CD4-positive, CD25-positive, alpha-beta regulatory T cell (primary cell): ENCODE results near the gene E2F6. TPM values are rescaled to one million over a fixed set of nuclear protein-coding genes. Genes with fewer than 3 reads are reported as not detected.
"Not testable (repeated sequence)": the region's sequence is repeated elsewhere in the genome, so short reads cannot be mapped to it uniquely, and the experiment has no call there.

Source experiments
- ATAC-seq, 2 donors: fragments of 150-1000 bp; cut with Tn5 transposase; one replicate each; pipeline ENCODE4 v1.10.0; 2021; ENCODE audit warnings: low read depth in 2 of 2, moderate number of reproducible peaks in 2 of 2, moderate library complexity in 1 of 2
- DNase-seq, 3 donors: peaks; one replicate each; pipeline versions ENCODE4 v3.0.0 to v3.0.0-alpha.2; 2012 to 2022; ENCODE audit warnings: mixed read lengths in 1 of 3
- H3K27ac ChIP-seq: one replicate; pipeline ENCODE4 v1.7.0; 2013; ENCODE audit warnings: mild to moderate bottlenecking, low read length; ENCODE audit not compliant: insufficient read depth, poor library complexity, severe bottlenecking
- H3K27me3 ChIP-seq: one replicate; pipeline ENCODE4 v1.7.0; 2013; ENCODE audit warnings: low read length; ENCODE audit not compliant: control insufficient read depth, insufficient read depth
- H3K36me3 ChIP-seq: one replicate; pipeline ENCODE4 v1.7.0; 2013; ENCODE audit warnings: mild to moderate bottlenecking, low read length, moderate library complexity; ENCODE audit not compliant: control insufficient read depth, insufficient read depth
- H3K4me1 ChIP-seq: 2 replicates; pipeline ENCODE4 v1.7.0; 2013; ENCODE audit warnings: mild to moderate bottlenecking, low read length; ENCODE audit not compliant: insufficient read depth, control insufficient read depth, poor library complexity, severe bottlenecking
- H3K4me3 ChIP-seq: one replicate; pipeline ENCODE4 v1.7.0; 2013; ENCODE audit warnings: low read depth, mild to moderate bottlenecking, low read length, moderate library complexity
- H3K9me3 ChIP-seq, 2 experiments: 1 replicate in 1 of 2; 2 replicates in 1 of 2; pipeline ENCODE4 v1.7.0; 2013; ENCODE audit warnings: low read length in 2 of 2, mild to moderate bottlenecking in 1 of 2, moderate library complexity in 1 of 2; ENCODE audit not compliant: control insufficient read depth in 2 of 2
- H3K27ac Mint-ChIP-seq, 3 donors: one replicate each; pipeline ENCODE4 v1.8.0; 2020 to 2022; ENCODE audit warnings: mild to moderate bottlenecking in 3 of 3, mixed read lengths in 3 of 3, moderate library complexity in 2 of 3
- H3K27me3 Mint-ChIP-seq: one replicate; pipeline ENCODE4 v1.8.0; 2022; ENCODE audit warnings: mild to moderate bottlenecking, mixed read lengths
- H3K36me3 Mint-ChIP-seq: one replicate; pipeline ENCODE4 v1.8.0; 2020; ENCODE audit warnings: mixed read lengths
- H3K4me1 Mint-ChIP-seq, 4 donors: one replicate each; pipeline ENCODE4 v1.8.0; 2020 to 2022; ENCODE audit warnings: mixed read lengths in 4 of 4, mild to moderate bottlenecking in 1 of 4
- H3K4me3 Mint-ChIP-seq, 4 donors: one replicate each; pipeline ENCODE4 v1.8.0; 2020 to 2022; ENCODE audit warnings: mild to moderate bottlenecking in 4 of 4, mixed read lengths in 4 of 4, moderate library complexity in 3 of 4
- H3K9me3 Mint-ChIP-seq, 7 donors: one replicate each; pipeline ENCODE4 v1.8.0; 2020 to 2022; ENCODE audit warnings: mixed read lengths in 7 of 7, mild to moderate bottlenecking in 3 of 7, moderate library complexity in 2 of 7
- polyA plus RNA-seq, 4 donors: library from polyadenylated mRNA; unstranded; fragments of 300-500 nt; fragmentation: Illumina TruSeq; gene quantifications; one replicate each; pipeline ENCODE4 v1.2.3, GENCODE V29; 2021
- total RNA-seq: library from RNA; stranded (reverse); gene quantifications from one replicate; pipeline ENCODE4 v1.2.3, GENCODE V29; 2022

The E2F6 gene
- total and polyA plus RNA-seq, 5 donors from 2014 or later, result 1.7 to 6.7 (median 3.7) TPM

GRCh38 chr2:11410101-11410500 lies 55.9 kb downstream of the E2F6 start:
- peaks cover 32% of the 10 kb centered on the region for H3K27me3 Mint-ChIP-seq

DNA sequence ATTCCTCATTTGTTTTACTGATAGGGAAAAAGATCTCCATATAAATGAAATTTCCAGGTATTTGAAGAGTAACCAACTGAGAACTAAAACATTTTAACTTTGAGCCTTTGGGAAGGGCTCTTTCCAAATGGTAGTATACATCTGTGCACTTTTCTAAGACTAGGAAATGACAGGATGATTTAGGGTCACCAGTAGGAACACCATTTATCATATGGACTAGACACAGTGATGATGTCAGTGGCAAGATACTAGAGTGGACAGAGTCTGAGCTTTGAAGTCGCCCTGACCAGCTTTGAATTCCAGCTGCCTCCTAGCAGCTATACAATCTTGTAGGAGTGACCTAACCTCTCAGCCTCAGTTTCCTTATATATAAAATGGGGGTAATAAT lies 56.4 kb downstream of the E2F6 start:
- Histone ChIP-seq H3K27me3 (peaks cover 12% of the 10 kb centered on the region), H3K27ac (no peak overlapping the region), H3K9me3 (no peaks in the 10 kb centered on the region), H3K4me3 (no peak overlapping the region), H3K36me3 (no peaks in the 10 kb centered on the region), H3K4me1 (no peaks in the 10 kb centered on the region)
- Mint-ChIP-seq H3K9me3 (peaks cover 0 to 2% (median 0%) of the 10 kb centered on the region in 7 donors), H3K27me3 (peaks cover 32% of the 10 kb centered on the region), H3K36me3 (no peaks in the 10 kb centered on the region), H3K4me1 (no peaks in the 10 kb centered on the region), H3K27ac (no peak overlapping the region), H3K4me3 (no peak overlapping the region)
- ATAC-seq (no peak), DNase-seq (no peak)

More at GRCh38 chr2:11410101-11410500, 55.9 kb downstream of the E2F6 start:
- H3K4me1 ChIP-seq, result no peaks in the 10 kb centered on the region
- Mint-ChIP-seq H3K4me3 (no peak overlapping the region), H3K27ac (no peak overlapping the region), H3K9me3 (peaks cover 0 to 2% (median 0%) of the 10 kb centered on the region in 7 donors), H3K36me3 (no peaks in the 10 kb centered on the region), H3K4me1 (no peaks in the 10 kb centered on the region)
- no peak for DNase-seq
- H3K36me3 ChIP-seq, result no peaks in the 10 kb centered on the region
- H3K4me3 ChIP-seq, result no peak overlapping the region
- H3K27ac ChIP-seq, result no peak overlapping the region
- H3K27me3 ChIP-seq, result peaks cover 12% of the 10 kb centered on the region
- no peaks in the 10 kb centered on the region for H3K9me3 ChIP-seq
- no peak for ATAC-seq

DNA sequence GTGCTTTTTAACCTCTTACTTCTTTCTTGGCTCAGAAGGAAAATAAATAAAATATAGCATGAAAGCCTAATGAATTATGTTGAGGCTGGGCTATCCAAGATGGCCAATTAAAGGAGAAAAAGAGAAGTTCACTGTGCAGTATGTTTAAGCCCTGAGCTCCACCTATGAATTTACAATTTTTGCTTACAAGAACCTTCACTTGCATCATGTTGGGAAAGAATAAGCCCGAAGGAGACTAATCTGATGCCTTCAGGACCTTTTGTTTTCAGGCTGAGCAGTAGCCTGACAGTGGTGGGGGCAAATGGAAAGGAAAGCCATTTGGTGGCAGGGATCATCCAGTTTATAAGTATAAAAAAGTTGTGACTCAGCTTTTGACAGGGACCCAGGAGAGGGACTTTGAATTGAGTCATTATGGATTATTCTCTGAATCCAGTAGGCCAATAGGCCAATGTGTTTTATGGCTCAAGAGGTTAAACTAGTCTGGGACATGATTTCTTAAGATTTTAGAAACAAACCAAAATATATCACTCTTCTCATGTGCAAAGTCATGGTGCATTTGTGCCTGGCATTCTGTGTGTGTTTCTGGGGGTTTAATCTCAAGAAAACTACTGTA lies 56.9 kb downstream of the E2F6 start:
- no peak overlapping the region for H3K27ac Mint-ChIP-seq
- ATAC-seq, result no peak
- H3K9me3 Mint-ChIP-seq, result peaks cover 0 to under 1% (median 0%) of the 10 kb centered on the region in 7 donors
- H3K36me3 ChIP-seq, result no peaks in the 10 kb centered on the region
- H3K4me3 ChIP-seq, result no peak overlapping the region
- H3K27ac ChIP-seq, result no peak overlapping the region
- no peaks in the 10 kb centered on the region for H3K4me1 ChIP-seq
- H3K4me1 Mint-ChIP-seq, result no peaks in the 10 kb centered on the region
- H3K27me3 ChIP-seq, result peaks cover 12% of the 10 kb centered on the region
- H3K9me3 ChIP-seq, result no peaks in the 10 kb centered on the region
- peaks cover 32% of the 10 kb centered on the region for H3K27me3 Mint-ChIP-seq
- no peaks in the 10 kb centered on the region for H3K36me3 Mint-ChIP-seq
- no peak for DNase-seq
- H3K4me3 Mint-ChIP-seq, result no peak overlapping the region

DNA sequence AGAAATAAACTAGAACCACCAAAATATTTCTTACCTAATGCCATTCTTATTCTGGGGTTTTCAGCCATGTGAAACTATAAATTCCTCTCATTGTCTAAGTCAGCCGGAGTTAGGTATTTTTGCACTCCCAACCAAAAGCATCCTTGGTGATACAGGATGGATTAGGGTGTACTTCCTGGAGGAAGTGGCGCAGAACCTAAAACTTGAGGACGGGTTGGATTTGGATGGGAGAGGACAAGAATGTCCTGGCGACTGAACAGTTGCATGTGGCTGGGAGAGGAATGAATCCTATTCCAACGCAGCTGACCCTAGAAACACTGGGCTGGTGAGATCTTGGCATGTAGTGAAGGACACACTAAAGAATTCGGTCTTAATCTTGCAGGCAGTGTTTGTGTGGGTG lies 58.5 kb downstream of the E2F6 start:
- Histone ChIP-seq H3K4me1 (no peaks in the 10 kb centered on the region), H3K36me3 (no peaks in the 10 kb centered on the region), H3K27me3 (peaks cover 6% of the 10 kb centered on the region), H3K4me3 (no peak overlapping the region), H3K9me3 (no peaks in the 10 kb centered on the region), H3K27ac (no peak overlapping the region)
- DNase-seq, result no peak
- Mint-ChIP-seq H3K4me3 (no peak overlapping the region), H3K27me3 (peaks cover 23% of the 10 kb centered on the region), H3K4me1 (no peaks in the 10 kb centered on the region), H3K9me3 (no peaks in the 10 kb centered on the region), H3K36me3 (no peaks in the 10 kb centered on the region), H3K27ac (no peak overlapping the region)
- no peak for ATAC-seq

DNA sequence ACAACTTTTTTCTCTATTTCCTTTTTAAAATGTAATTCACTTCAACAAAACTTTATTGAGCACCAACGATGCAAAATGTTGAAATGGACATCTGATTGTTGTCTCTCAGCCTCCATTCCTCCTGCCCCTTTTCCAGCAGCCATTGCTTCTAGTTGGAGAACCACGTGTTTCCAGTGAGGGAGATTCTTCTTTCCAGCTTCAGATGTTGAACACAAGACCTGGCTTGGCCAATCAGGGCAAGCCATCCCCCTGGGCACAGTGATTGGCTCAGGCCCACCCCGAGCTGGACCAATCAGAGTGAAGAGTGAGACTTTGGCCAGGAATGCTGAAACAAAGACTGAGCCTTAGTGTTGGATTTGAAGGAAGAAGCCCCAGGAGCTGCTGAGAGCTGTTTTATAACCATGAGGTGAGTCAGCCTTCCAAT lies 59.0 kb downstream of the E2F6 start:
- ATAC-seq (no peak), DNase-seq (no peak)
- no peaks in the 10 kb centered on the region for H3K4me1 ChIP-seq
- H3K36me3 ChIP-seq, result no peaks in the 10 kb centered on the region
- no peak overlapping the region for H3K4me3 ChIP-seq
- H3K27ac ChIP-seq, result no peak overlapping the region
- no peaks in the 10 kb centered on the region for H3K9me3 ChIP-seq
- no peaks in the 10 kb centered on the region for H3K4me1 Mint-ChIP-seq
- H3K27me3 ChIP-seq, result peaks cover 5% of the 10 kb centered on the region
- no peak overlapping the region for H3K27ac Mint-ChIP-seq
- H3K36me3 Mint-ChIP-seq, result no peaks in the 10 kb centered on the region
- H3K4me3 Mint-ChIP-seq, result no peak overlapping the region
- H3K9me3 Mint-ChIP-seq, result no peaks in the 10 kb centered on the region
- H3K27me3 Mint-ChIP-seq, result peaks cover 20% of the 10 kb centered on the region

DNA sequence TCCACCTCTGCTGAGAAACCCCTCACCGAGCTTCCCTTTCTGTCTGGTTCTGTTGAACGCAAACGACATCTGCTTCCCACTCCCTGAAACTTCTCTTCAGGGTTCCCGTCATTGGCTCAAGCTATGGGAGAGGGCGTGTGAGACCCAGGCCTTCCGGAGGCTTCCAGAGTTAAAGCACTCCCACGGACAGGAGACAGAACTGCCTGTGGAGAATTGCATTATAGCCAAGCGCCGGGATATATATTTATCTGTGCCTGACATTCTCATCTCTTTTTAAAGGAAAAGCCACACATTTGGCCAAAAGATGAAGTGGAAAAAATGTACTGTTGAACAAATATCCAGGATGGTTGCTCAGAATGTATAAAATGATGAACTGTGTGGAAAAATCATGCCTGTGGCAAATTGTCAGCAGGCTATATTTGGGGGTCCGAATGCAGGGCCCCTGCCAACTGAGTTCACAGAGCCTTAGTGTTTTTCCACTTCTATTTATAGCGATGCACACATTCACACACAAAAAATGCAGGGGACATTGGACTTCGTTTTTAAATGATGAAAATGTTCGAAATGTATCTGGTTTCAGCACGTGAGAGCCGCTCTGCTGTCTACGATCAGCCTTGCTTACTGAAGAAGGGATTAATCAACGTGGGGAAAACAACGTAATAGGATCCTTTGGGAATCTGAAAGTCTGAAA lies 59.5 kb downstream of the E2F6 start:
- Histone ChIP-seq H3K27ac (no peak overlapping the region), H3K27me3 (peaks cover 4% of the 10 kb centered on the region), H3K4me1 (no peaks in the 10 kb centered on the region), H3K9me3 (no peaks in the 10 kb centered on the region), H3K4me3 (no peak overlapping the region), H3K36me3 (no peaks in the 10 kb centered on the region)
- H3K4me1 Mint-ChIP-seq, result no peaks in the 10 kb centered on the region
- no peaks in the 10 kb centered on the region for H3K9me3 Mint-ChIP-seq
- no peak for ATAC-seq
- no peak for DNase-seq
- peaks cover 20% of the 10 kb centered on the region for H3K27me3 Mint-ChIP-seq
- no peaks in the 10 kb centered on the region for H3K36me3 Mint-ChIP-seq
- H3K27ac Mint-ChIP-seq, result peak overlapping the region in 1 of 3 donors; percentile 36
- H3K4me3 Mint-ChIP-seq, result no peak overlapping the region

DNA sequence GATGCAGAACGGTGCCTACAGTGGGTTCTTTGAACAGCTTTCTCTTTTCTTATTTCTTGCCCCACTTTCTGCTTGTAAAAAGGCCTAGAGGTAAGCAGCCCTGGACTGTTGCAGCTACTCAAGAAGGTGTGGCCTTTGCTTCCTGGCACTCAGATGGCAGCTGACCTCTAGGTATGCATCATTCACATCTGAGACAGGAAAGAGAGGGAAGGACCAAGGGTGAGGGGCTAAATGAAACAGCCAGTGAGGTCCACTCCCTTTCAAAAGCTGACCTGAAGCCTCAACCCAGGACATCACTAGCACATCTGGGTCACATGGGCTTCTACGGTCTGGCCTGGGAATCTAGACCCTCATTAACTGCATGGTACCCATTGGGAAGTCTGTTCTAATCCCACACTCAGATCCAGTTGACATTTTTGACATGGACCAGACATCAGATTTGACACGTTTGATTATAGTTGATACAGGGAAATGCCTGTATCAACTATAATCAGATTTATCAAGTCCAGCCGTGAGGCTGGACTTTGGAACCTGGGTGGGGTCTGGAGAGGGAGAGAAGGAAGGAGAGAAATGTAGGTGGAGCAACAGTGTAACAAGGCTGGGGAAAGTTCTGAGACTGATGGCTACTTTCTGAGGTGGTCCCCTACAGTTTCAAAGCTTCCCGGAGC lies 60.2 kb downstream of the E2F6 start:
- Mint-ChIP-seq H3K4me1 (no peaks in the 10 kb centered on the region), H3K27me3 (peaks cover 15% of the 10 kb centered on the region), H3K9me3 (no peaks in the 10 kb centered on the region), H3K4me3 (no peak overlapping the region), H3K27ac (no peak overlapping the region), H3K36me3 (no peaks in the 10 kb centered on the region)
- Histone ChIP-seq H3K36me3 (no peaks in the 10 kb centered on the region), H3K4me3 (no peak overlapping the region), H3K9me3 (no peaks in the 10 kb centered on the region), H3K27me3 (peaks cover 3% of the 10 kb centered on the region), H3K27ac (no peak overlapping the region), H3K4me1 (no peaks in the 10 kb centered on the region)
- ATAC-seq, result no peak
- no peak for DNase-seq

- not testable (repeated sequence) for DNase-seq, H3K9me3 Mint-ChIP-seq, H3K4me3 Mint-ChIP-seq, H3K36me3 Mint-ChIP-seq, H3K4me3 ChIP-seq, ATAC-seq, H3K9me3 ChIP-seq, H3K4me1 Mint-ChIP-seq, H3K4me1 ChIP-seq, H3K27ac ChIP-seq, H3K27me3 ChIP-seq, H3K27ac Mint-ChIP-seq, H3K36me3 ChIP-seq
- H3K27me3 Mint-ChIP-seq, result peaks cover 13% of the 10 kb centered on the region
Measured at GRCh38 chr2:11405074-11405406, 60.9 kb downstream of the E2F6 start.
